HG03354 (cell line): Measurements from ENCODE around the gene PDXP.

ENCODE experiments used
- ATAC-seq: cut with Tn5 transposase; IDR thresholded peaks from one replicate; pipeline ENCODE4 v1.9.1; 2021; ENCODE audit warnings: mild to moderate bottlenecking; ENCODE audit not compliant: unreplicated experiment, poor library complexity, severe bottlenecking

PDXP gene

DNA sequence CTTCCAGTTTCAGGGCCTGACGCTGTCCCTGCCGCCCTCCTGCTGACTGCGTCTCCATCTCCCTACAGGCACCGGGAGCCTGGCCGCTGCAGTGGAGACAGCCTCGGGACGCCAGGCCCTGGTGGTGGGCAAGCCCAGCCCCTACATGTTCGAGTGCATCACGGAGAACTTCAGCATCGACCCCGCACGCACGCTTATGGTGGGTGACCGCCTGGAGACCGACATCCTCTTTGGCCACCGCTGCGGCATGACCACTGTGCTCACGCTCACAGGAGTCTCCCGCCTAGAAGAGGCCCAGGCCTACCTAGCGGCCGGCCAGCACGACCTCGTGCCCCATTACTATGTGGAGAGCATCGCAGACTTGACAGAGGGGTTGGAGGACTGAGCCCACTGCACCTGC is 7.0 kb downstream of the PDXP start:
- no peak for ATAC-seq

DNA sequence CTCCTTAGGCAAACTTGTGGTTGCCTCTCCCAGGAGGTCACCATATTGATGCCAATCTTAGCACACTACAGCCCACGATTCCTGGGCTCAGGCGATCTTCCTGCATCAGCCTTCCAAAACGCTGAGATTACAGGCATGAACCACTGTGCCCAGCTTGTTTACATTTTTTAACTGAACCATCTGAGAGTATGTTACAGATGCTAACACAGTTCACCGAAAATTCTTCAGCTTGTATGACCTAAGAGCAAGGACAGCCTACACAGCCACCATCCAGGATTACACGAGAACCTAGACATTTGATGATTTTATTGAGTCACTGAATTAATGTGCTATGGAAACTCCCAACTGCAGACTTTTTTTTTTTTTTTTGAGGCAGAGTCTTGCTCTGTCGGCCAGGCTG is 11.1 kb downstream of the PDXP start:
- ATAC-seq, result no peak

DNA sequence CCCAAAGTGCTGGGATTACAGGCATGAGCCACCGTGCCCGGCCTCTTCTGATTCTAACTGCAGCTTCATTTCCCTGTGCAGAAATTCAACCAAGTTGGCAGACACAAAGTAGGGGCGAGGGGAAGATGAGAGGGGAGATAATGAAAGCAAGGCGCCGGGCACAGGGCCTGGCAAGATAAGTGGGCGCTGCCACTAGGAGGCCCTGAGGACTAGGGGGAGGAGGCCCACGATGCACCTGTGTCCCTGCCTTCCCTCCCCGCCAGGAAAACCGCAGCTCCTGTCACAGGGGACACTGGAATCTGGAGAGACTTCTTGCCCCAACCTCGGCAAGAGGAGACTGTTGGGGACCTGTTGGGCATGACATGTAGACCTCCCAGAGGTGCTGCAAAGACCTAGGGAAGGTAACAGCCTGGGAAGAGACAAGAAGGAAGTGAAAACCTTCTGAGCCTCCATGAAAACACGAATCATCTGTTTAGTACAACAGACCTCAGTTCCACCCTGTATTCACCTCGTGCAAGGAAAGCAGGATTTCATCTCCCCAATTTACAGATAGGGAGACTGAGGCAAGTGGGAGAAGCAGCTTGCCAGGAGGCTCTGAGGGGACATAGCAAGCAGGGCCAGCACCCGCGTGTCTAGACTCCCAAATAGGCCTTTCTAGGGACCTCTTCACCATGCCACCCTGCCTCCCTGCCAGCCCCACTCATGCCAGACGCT is 13.8 kb downstream of the PDXP start:
- no peak for ATAC-seq

DNA sequence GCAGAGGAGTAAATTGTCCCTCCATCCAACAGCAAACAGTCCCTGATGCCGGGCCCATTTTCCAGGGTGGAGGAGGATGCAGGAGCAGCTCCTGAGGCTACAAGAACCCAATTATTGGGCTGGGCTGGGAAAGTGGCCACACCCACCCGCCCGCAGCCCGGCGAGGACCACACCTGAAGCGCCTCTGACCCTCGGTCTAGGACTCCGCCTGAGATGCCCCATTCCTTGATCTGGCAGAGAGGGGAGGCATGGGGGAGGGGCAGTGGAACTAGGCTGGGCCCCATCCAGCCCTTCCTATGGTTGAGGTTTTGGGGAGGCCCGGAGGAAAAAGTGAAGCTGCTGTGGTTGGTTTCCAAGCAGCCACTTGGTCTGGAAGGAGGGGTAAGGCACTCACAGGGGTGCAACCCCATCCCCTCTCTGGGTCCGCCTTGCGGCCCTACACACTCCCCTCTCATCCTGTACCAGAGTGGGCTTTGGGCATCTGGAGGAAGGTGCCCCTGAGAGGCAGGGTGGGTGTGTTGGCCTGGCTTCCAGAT is 14.5 kb downstream of the PDXP start:
- no peak for ATAC-seq

DNA sequence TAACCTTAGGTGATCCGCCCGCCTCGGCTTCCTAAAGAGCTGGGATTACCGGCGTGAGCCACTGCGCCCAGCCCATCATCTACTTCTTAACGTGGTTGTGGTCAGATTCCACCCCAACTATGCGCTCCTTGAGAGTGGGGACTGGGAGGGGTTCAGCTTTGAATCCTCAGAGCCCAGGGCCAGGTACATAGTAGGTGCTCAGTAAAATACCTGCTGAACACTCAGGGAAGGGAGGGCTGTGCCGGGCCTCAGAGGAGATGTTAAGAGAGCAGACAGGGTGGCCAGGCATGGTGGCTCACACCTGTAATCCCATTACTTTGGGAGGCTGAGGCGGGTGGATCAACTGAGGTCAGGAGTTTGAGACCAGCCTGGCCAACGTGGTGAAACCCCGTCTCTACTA is 15.7 kb downstream of the PDXP start:
- ATAC-seq, result no peak

DNA sequence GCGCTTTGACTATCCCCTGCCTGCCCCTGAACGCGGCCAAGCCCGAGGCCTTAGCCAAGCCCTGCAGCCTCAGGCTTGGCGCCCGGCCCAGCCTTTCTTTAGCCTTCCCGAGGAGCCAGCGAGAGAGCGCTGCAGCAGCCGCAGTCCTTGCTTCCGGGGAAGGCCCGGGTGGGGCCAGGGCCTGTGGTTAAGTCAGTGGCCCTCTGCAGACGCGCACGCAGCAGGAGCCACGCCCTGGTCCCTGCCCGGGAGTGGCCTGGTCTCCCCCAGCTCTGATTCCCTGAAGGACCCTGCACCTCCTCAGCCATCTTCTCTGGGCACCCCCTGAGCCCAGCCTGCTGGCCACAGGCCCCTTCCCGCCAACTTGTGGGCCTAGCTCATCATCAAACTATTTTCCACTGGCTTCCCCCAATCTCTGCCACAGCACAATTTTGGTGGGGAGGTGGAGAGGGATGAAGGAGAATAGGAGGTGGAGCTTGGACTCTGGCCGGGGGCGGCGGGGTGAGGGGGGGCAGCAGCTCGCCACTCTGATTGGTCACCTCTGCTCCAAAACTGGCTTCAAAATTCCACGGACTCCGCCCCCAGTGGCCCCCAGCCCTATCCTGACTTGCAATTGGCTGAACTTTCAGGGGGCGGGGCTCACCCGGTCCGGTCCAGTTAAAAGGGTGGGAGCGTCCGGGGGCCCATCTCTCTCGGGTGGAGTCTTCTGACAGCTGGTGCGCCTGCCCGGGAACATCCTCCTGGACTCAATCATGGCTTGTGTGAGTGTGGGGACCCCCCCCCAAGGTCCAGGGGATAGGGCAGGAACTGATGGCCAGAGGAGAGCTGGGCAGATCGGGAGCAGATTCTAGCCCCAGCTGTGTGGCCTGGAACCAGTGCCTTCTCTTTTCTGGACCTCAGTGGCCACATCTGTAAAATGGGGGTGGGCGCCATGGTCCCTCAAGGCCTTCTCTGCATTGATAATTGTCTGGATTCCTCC is 16.7 kb downstream of the PDXP start, which contains the start of gene LGALS1:
Gene LGALS1, plus strand, starts transcription at position 686 of the 979 bp plus-strand sequence. Its CDS starts 67 bp downstream, at position 753.
- ATAC-seq, result peak; percentile 40

DNA sequence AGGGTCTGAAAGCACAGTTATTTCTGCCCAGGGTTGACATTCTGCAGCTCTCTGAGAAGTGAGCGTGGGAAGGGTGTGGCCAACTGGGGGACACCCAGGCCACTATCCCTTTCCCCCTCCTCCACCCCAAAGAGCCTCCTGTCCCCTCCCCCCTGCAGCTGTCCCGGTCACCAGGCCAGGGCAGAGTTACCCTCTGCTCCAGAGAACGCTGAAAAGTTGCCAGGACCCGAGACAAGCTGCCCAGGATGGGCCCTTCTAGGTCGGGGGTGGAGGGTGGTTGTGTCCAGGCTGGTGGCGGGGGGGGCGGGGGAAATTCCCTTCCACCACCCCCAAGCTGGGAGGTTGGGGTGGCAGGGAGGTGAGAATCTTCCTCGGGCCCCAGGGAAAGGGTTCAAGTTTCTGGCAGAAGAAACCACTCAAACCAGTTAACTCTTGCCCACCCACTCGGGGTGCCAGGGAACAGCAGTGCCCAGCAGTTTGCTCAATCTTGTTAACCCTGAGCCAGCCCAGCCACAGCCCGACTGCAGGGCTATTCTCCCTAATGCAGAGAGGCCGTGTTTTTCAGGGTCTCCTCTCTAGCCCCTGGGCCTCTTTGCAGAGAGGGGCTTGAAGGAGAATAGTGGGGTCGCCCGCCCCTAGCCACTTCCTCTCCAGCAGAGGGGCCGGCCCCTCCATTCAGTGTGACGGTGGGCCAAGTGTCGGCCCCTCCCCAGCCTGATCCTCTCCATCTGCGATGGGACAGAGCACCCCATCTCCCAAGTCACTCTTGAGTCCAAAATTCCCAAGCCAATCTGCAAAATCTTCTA is 17.6 kb downstream of the PDXP start:
- no peak for ATAC-seq

DNA sequence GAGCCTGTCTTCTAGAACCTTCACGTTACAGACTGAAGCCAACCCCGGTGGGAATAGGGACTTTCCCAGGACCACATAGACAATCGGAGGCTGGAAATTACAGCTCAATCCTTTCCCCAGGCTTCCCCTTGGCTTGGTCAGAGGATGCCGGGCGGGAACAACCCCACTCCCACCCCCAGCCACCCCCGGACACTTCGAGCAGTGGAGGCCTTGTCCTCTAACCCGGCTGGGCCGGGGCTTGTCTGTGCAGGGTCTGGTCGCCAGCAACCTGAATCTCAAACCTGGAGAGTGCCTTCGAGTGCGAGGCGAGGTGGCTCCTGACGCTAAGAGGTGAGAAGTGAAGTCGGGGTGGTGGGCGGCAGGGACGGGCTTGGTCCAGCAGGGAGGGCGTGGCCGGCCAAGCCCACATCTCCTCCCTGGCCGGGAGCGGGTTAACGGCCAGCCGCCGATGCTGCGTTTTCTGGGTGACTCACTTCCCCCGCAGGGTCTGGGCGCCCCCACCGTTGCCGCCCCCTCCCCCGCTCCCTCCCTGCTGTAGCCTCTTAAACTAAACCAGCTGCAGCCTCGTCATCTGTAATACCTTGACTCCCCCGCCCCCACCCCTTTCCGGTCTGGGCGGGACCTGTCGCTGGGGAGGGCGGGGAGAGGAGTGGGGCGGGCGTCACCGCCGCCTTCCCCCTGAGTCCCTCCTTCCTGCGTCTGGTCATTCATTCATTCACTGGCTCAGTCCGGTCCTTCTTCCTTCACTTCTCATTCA is 18.4 kb downstream of the PDXP start:
- ATAC-seq, result peak; percentile 53

DNA sequence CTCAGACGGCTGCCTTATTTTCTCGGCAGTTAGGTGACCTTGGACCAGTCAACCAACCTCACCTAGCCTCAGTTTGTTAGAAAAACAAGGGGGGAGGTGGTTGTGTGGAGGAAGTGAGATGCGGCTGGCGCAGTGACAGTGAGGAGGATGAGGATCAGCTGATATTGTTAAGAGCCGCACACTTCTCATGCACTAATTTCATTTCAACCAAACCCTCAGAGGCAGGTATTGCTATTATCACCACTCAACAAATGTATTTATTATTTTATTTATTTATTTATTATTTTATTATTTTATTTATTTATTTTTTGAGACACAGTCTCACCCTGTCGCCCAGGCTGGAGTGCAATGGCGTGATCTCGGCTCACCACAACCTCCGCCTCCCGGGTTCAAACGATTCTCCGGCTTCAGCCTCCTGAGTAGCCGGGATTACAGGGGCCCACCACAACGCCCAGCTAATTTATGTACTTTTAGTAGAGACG is 19.0 kb downstream of the PDXP start:
- no peak for ATAC-seq

DNA sequence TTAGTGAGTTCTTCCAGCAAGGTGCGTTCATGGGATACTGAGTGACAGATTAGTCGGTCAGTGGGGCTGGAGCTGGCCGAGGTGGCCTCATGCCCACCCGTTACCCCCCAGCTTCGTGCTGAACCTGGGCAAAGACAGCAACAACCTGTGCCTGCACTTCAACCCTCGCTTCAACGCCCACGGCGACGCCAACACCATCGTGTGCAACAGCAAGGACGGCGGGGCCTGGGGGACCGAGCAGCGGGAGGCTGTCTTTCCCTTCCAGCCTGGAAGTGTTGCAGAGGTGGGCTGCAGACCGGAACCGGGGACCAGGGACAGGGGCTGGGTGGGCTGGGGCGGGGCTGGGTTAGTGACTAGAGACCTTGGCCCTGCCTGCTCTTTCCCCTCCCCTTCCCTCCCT is 19.8 kb downstream of the PDXP start:
- ATAC-seq, result no peak

DNA sequence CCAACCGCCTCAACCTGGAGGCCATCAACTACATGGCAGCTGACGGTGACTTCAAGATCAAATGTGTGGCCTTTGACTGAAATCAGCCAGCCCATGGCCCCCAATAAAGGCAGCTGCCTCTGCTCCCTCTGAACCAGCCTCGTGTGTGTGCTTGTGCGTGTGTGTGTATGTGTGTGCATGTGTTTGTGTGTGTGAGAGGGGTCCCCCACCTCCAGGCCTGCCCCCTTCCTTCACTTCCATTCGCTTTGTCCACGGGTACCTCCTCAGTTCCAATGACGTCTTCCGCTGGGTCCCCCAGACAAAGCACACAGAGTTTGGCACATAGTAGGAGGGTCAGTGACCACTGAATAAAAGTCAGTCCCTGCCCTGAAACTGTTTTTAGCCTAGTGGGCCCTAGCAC is 21.1 kb downstream of the PDXP start:
- ATAC-seq, result no peak

DNA sequence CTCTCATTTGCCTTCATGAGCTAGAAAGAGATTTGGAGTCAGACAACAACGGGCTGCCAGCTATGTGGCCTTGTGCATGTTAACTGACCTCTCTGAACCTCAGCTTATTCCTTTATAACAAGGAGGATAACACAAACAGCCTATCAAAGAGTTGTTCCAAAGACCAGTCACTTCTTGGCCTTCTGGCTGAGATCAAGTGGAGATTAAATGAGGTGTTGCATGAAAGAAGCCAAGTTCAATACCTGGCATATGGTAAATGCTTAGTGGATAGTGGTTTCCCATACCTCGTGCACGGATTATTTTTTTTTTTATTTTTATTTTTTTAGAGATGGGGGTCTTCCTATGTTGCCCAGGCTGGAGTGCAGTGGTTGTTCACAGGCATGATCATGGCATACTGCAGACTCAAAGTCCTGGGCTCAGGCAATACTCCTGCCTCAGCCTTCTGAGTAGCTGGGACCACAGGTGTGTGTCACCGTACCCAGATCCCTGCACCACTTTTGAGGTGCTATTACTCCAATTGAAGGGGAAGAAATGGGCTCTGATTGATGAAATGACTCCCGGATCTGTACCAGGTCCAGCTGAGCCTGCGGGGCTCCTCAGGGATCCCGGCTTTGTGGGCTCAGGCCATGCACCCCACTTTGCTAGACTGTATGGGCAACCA is 21.8 kb downstream of the PDXP start:
- ATAC-seq, result no peak

DNA sequence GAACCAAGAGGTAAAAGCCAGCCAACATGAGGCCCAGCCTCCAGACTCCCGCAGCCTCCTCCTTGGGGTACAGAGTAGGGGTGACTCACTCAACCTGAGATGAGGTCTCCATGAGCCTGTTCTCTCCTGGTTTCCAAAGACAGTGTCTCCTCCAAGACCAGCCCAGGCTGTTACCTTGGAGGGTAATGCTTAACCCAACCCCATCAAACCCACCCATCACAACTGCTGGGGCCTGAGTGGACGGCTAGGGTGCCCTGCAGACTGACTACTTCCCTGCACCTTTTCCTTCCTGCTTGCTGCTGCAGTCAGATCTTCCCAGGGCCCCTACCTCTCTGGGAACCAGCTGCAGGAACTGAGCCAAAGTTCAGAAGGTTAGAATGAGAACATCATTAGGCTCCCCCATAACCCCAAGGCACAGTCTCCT is 22.5 kb downstream of the PDXP start:
- no peak for ATAC-seq

DNA sequence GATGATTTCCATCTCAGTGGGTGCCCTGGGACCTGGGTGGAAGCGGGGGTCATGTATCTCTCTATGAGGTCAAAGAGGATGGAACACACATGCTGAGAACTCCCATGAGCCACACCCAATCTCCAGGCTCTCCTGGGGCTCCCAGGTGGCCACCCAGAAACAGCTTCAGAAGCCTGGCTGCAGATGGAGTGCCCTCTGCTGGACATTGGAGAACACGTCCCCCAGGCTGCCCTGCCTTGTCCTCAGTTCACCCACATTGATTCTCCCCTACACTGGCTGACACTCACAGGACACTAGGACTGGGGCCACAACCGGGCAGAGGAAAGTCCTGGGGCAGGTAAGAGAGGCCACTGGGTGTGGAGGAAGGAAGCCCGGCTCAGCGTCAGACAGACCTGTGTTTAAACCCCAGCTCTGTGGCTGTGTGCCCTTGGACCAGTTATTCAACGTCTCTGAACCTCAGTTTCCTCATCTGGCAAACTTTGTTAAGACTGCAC is 23.1 kb downstream of the PDXP start:
- no peak for ATAC-seq

DNA sequence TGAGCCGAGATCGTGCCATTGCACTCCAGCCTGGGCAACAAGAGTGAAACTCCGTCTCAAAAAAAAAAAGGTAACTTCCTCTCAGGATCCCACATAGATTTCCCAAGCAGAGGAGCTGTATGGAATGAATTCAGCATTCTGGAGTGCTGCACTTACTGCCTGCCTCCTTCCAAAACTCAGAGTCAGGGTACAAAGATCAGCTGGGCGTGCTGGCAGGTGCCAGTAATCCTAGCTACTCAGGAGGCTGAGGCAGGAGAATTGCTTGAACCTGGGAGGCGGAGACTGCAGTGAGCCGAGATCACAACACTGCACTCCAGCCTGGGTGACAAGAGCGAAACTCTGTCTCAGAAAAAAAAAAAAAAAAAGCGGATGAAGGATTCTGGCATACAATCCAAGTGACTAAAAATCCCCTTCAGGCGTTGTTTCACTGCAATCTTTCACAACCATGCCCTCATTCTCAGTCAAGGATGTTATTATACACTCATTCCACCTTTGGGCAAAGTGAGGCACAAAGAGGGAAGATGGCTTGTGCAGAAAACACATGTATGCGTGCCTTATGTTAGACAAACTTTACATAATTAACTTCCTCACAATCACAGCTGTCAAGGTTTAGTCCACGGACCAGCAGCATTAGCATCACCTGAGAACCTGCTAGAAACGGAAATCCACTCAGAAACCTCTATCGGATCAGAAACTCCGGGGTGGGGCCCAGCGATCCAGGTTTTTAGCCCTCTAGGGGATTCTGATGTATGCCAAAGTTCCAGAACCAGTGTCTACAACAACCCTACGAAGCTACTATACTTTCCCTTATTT is 26.5 kb downstream of the PDXP start:
- no peak for ATAC-seq

DNA sequence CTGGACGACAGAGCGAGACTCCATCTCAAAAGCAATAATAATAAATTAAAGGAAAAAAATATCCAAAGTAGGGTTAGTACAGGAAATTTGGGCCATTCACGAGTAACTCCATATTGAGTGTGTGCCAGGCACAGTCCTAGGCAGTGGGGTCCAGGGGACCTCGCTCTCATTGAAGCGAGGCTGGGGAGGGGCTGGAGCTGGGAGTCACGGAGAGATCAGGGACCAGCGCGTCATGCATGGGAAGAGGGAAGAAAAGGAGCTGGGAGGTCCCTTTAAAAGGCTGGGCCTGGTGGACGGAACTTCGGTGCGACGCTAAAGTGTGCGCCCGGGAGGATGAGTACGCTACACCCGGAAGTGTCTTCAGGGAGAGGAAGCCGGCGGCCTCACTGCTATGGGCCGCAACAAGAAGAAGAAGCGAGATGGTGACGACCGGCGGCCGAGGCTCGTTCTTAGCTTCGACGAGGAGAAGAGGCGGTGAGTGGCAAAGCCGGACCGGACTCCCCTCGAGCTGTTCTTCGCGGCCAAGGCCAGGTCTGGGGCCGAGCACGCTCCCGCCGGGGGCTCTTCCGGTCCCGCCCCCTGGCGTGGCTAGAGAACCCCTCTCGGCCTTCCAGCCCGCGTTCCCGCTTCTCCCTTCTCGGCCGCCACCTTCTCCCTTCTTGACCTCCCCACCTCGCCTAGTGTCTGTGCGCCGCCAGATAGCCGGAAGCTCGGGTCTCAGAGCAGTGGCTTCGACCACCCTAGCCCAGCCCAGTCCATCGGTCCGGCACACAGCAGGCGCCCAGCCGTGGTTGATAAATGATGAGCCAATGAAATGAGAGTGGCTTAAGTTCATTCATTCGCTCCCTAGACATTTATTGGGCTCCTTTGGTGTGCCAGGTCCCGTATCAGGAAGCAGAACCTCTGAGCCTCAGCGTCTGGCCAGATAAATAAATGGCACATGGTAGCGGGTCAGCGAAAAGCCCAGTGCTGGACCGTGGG is 27.8 kb downstream of the PDXP start, which contains the start of gene NOL12:
Gene NOL12, plus strand, starts transcription at position 342 of the 981 bp plus-strand sequence. Its CDS starts 50 bp downstream, at position 392.
- peak; percentile 84 for ATAC-seq
